ENCODE results near the gene MYOC.
"Not testable (repeated sequence)": the region's sequence is repeated elsewhere in the genome, so short reads cannot be mapped to it uniquely, and the experiment has no call there.

Gene MYOC

DNA sequence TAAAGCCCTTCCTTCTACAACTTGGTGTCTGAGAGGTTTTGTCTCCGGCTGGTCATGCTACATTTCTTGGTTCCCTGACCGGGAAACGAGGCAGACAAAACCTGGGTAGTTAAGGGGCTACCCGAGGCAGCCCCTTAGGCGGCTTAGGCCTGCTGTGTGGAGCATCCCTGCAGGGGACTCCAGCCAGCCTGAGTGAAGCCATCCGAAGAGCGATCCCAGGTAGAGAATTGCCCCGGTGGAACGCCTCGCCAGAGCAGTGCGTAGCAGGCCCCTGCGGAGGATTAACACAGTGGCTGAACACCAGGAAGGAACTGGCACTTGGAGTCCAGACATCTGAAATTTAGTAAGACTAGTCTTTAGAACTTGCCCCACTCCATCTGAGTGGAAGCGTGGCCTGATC is 51.6 kb downstream of the MYOC start:
- DNase-seq, result no peak

DNA sequence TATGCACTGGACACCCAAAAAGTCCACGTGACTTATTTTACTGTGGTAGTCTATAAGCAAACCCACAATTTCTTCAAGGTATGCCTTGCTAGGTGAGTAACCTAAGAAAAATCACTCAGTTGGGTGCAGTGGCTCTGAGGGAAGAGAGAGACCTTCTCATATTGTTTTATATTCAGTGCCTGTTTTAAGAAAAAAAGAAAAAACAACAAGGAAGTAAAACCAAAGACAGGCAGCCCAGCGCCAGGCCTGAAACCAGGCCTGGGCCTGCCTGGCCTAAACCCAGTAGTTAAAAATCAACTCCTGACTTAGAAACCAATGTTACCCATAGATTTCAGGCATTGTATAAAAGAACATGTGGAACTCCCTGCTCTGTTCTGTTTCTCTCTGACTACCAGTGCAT is 52.2 kb downstream of the MYOC start:
- not testable (repeated sequence) for DNase-seq

DNA sequence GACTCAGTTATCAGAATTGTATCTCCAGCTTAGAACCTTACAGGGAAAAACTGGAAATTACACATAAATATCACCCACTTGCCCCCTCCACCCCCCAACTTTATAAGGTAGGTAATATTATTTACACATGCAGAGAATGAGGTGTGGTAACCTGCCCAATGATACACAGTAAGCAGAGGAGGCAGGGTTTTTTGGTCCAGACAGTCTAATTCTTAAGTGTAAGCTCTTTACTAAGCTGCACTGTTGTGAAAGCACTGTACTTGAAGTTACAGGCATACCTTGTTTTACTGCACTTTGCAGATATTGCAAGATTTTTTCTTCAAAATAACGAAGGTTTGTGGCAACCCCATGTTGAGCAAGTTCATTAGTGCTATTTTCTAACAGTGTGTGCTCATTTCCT is 55.3 kb downstream of the MYOC start:
- DNase-seq, result no peak

DNA sequence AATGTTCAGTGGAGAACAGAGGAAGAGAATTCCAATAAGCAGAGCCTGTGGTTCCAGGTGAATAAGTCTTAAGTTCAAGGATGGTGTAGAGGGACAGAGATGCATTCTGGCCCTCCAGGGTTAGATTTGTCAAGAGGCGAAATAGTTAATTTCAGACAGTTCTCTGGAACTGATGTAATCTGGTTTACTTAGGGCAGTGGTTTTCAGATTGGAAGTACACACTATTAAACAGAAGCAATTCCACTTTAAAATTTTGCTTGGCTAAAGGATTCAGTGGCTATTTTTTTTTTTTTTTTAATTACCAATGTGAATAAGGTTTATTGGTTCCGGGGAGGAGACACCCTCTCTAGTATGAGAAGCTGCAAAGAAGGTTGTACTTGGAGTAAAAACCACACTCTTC is 55.8 kb downstream of the MYOC start:
- no peak for DNase-seq

DNA sequence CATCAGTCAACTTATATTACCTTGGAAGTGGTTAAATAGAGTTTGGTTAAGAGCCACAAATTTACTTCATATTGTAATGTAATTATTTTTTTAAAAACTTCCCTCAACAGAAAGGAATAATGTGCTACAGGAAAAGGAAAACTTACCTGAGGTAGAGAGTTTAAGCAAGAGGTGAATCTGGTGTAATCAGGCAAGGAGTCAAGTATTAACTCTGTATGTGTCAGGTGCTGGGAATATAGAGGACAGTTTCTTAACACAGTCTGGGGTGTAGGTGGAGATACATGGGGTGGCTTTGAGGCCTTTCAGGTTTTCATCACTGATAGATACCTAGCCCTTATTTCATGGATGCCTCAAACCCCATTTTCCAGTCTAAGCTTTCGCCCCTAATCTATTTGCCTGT is 56.4 kb downstream of the MYOC start:
- no peak for DNase-seq

DNA sequence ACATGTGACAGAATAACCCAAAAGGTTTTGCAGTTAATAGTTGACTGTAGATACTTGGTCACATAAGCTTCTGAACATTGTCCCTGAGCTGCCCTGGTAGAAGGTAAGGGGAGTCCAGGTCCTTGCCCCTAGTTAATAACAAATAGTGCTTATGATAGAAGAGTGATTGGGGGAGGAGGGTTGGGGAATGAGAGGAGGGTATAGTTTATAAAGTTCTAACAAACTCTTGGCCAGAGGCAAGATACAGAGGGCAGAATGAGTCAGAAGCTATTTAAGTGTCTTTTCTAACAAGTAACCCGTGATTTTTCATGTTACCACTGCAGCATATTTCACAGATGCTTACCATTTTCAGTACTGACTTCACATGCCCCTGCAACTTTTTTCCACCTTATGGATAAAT is 57.2 kb downstream of the MYOC start:
- no peak for DNase-seq

DNA sequence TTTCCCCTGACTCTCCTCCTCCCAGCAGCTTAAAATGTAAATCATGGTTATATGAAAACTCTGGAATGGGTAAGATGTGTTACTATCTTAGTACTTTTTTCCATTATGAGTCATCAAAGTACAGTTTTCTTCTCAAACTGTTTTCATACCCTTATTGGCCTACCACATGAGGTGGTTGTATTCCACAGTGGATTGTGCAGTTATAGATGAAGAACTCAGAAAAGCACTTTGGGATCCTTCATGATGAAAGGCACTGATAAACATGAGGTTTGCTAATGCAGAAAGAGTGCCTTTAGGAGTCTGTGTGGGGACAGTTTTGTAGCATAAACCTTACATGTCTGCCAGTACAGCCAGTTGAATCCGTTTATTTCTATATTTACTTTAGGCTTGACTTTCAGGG is 62.5 kb downstream of the MYOC start:
- no peak for DNase-seq

DNA sequence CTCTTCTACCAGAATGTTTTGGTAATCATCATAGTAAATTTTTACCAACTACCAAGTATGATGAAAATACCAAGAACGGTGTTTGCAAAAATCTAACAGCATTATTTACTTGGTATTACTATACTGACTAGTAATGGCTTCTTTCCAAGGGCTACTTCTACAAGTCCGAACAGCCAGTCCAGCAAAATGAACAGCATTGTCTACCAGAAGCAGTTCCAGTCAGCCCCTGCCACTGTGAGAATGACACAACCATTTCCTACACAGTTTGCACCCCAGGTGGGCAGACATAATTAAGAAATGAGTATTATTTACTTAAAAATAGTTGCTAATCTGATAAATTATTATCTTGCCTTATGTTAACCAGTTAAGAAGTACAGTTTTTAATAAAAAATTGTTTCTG is 64.3 kb downstream of the MYOC start:
- DNase-seq, result no peak

DNA sequence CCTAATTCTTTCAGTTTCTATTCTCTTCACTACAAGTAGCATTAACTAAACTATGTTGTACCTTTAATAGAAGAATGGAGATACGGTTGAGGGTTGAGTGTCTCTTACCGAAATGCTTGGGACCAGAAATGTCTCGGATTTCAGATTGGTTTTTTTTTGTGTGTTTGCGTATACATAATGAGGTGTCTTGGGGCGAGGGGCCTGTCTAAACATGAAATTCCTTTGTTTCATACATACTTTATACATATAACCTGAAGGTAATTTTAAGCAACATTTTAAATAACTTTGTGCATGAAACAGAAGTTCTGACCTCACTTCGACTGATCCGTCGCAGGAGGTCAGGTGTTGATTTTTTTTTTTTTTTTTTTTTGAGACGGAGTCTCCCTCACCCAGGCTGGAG is 66.8 kb downstream of the MYOC start:
- no peak for DNase-seq
